ENCODE results near the gene RNF112. TPM values are rescaled to one million over a fixed set of nuclear protein-coding genes. Genes with fewer than 3 reads are reported as not detected.

RNF112 gene
- total RNA-seq, 3 donors from 2014 or later (not counting 1 experiment from before 2014, with no cell fraction given), result 1.0 to 5.1 (median 5.0) TPM

DNA sequence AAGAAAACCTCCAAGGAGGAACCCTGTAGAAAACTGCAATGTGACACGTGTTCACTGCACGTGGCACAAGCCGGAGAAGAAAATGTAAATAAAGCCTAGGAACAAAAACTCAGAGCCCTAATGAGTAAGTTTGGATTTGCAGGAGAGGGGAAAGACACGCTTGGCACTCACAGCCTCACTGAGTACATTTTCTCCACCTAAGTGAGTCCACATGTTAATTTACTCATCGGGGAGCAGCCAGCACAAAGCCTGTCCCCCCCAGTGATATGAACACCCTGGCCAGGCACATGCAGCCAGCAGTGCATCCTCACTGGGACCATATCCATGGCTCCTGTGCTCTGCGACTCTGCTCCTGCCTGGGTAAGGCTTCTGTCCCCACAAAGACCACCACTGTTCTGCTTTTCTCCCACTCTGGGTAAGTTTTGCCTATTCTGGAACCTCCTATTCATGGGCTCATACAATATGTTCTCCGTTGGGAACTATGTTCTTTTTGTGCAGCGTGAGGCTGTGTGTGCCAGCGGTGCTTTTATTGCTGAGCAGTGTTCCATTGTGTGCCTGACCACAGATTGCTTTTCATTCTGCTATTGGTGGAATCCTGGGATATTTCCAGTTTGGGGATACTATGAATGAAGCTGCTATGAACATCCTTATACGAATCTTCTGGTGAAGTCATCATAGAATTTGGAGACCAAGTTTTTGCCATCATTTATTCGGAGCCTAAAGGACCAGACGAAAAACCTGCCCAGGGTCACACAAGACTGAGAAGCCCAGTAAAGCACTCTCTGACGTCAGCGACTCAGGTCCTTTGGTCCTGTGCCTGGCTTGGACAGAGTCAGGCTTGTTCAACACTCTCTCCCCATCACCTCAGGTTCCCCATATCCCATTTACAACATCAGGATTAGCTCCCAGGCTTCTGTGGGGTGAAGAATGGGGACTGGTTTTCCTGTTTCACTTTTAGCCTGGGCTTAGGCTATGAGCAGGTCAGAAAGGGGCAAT is 53.3 kb downstream of the RNF112 start:
- Mint-ChIP-seq H3K36me3 (no peaks in the 10 kb centered on the region), H3K9me3 (no peaks in the 10 kb centered on the region), H3K27ac (peak overlapping the region; percentile 74), H3K4me1 (peaks cover 19 to 30% of the 10 kb centered on the region in 2 donors), H3K4me3 (no peak overlapping the region), H3K27me3 (ENCODE audit: low read depth in 2 of 2) (no peaks in the 10 kb centered on the region)
- DNase-seq (no peak), ATAC-seq (no peak)
- Histone ChIP-seq H3K4me3 (ENCODE audit: low read length) (no peak overlapping the region), H3K27ac (ENCODE audit: low read length) (peak overlapping the region; percentile 70), H3K27me3 (ENCODE audit: control insufficient read depth, insufficient read depth, low read length) (no peaks in the 10 kb centered on the region), H3K9me3 (ENCODE audit: control insufficient read depth, insufficient read depth, low read length) (no peaks in the 10 kb centered on the region), H3K4me1 (ENCODE audit: control insufficient read depth, insufficient read depth, low read length) (peaks cover 31% of the 10 kb centered on the region), H3K36me3 (ENCODE audit: control insufficient read depth, insufficient read depth, low read length) (no peaks in the 10 kb centered on the region)
- TF ChIP-seq, protein P1, sequence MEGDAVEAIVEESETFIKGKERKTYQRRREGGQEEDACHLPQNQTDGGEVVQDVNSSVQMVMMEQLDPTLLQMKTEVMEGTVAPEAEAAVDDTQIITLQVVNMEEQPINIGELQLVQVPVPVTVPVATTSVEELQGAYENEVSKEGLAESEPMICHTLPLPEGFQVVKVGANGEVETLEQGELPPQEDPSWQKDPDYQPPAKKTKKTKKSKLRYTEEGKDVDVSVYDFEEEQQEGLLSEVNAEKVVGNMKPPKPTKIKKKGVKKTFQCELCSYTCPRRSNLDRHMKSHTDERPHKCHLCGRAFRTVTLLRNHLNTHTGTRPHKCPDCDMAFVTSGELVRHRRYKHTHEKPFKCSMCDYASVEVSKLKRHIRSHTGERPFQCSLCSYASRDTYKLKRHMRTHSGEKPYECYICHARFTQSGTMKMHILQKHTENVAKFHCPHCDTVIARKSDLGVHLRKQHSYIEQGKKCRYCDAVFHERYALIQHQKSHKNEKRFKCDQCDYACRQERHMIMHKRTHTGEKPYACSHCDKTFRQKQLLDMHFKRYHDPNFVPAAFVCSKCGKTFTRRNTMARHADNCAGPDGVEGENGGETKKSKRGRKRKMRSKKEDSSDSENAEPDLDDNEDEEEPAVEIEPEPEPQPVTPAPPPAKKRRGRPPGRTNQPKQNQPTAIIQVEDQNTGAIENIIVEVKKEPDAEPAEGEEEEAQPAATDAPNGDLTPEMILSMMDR (IDR thresholded peaks at IDR 0.05), result no peak
- WGBS (ENCODE audit: insufficient coverage), result 88% methylated on average over 14 of the region's 14 CpGs
- intact Hi-C loops (cut with micrococcal nuclease), result no loop called here

Other genes with a start within 250 kb of the RNF112 start
- gene EPN2, start 173.9 kb upstream of the RNF112 start, total RNA-seq, result 10 to 100 TPM in 1 of 3 donors, 1 to 10 TPM in 2; 2.0 to 13.8 (median 4.9) TPM
- gene B9D1, start 48.5 kb upstream of the RNF112 start, total RNA-seq, result 1 to 10 TPM; 3.1 to 7.5 (median 3.7) TPM
- gene MAPK7, start 32.7 kb upstream of the RNF112 start, total RNA-seq, result 10 to 100 TPM; 39.2 to 63.5 (median 54.1) TPM
- gene MFAP4, start 24.0 kb upstream of the RNF112 start, total RNA-seq, result not detected
- gene SLC47A1, start 122.6 kb downstream of the RNF112 start, total RNA-seq, result 1 to 10 TPM in 1 of 3 donors, under 1 TPM in 2; 0.29 to 1.3 (median 0.45) TPM
- 10 to 100 TPM; 25.3 to 33.7 (median 31.4) TPM for gene ALDH3A2, start 237.5 kb downstream of the RNF112 start, total RNA-seq

All from natural killer cell (primary cell).